ENCODE results near the gene MCC.

Gene MCC

DNA sequence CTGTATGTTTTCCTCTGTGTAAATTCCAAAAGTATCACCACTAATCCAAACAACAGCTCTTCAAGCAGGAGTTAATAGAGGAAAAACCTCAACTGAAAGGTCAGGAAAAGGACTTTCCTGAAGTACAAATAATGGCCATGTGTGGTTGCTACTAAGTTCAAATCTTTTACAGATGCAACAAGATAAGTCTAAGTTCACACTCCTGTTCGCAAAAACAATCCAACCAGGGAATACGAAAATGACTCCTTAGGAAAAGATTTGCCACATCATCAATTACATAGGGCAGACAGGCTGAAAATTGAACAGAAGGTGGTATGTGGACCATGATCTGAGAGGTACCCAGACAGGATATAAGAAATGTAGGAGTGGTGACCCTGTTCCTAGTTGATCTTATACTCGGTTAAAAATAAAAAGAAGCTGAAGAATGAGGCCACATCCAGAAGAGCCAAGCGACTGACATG lies 263.6 kb downstream of the MCC start (continued):
- TF ChIP-seq, protein P1, sequence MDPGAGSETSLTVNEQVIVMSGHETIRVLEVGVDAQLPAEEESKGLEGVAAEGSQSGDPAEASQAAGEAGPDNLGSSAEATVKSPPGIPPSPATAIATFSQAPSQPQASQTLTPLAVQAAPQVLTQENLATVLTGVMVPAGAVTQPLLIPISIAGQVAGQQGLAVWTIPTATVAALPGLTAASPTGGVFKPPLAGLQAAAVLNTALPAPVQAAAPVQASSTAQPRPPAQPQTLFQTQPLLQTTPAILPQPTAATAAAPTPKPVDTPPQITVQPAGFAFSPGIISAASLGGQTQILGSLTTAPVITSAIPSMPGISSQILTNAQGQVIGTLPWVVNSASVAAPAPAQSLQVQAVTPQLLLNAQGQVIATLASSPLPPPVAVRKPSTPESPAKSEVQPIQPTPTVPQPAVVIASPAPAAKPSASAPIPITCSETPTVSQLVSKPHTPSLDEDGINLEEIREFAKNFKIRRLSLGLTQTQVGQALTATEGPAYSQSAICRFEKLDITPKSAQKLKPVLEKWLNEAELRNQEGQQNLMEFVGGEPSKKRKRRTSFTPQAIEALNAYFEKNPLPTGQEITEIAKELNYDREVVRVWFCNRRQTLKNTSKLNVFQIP (CRISPR knock-in tag; IDR thresholded peaks at IDR 0.05; ENCODE audit: borderline replicate concordance, low read depth) = no peak

DNA sequence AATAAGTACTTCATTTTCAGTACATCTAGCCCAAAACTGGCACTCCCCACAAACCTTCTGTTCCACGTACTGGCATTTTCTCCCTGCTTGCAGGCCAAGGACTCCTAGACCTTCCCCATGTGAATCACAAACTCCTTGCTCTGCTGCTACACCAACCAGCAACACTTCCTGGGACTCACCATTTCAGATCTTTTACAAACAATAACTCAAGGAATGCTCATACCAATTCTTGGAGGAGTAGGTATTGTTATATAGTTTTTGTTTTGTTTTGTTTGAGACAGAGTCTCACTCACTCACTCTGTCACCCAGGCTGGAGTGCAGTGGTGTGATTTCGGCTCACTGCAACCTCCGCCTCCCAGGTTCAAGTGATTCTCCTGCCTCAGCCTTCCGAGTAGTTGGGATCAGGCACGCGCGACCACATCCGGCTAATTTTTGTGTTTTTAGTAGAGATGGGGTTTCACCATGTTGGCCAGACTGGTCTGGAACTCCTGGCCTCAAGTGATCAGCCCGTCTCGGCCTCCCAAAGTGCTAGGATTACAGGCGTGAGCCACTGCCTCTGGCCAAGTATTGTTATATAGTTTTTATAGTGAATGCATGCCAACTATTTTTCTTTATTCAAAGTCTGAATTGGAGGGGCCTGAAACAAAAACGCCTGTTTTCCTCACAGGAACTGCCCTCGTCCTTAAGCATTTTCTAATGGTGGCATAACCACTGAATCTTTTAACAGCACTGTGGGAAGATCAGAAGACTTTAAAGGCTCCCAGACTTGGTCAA lies 264.2 kb downstream of the MCC start:
- no peak for TF ChIP-seq ZNF565 (CRISPR knock-in tag; conservative IDR thresholded peaks at IDR 0.05; ENCODE audit: low read depth)
- TF ChIP-seq ZC3H10 (CRISPR knock-in tag; IDR thresholded peaks at IDR 0.05) = no peak
- no peak for TF ChIP-seq ESRRG (CRISPR knock-in tag; IDR thresholded peaks at IDR 0.05)
- no peak for ATAC-seq

DNA sequence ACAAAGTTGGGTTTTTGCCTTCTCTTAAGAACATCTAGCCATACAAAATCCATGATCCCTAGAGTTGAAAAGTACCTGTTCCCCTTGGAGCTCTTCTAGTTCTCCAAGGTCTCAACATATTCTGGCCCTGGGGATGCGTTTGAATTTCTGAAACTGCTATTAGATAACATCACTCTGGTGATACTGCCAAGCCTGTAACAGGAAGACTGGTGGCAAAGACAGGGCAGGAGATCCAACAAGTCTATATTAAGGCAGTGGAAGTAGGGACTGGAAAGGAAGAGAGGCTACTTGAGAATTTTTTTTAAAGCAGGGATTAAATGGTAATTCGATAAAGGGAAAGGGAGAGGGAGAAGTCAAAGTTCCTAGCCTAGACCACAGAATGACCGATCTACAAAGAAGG lies 264.9 kb downstream of the MCC start:
- no peak for ATAC-seq
- no peak for TF ChIP-seq GLIS3 (CRISPR knock-in tag; IDR thresholded peaks at IDR 0.05)
- TF ChIP-seq, protein P1 (CRISPR knock-in tag; IDR thresholded peaks at IDR 0.05; ENCODE audit: borderline replicate concordance, low read depth) = no peak
- no peak for TF ChIP-seq ZFP30 (CRISPR knock-in tag; IDR thresholded peaks at IDR 0.05)
- no peak for TF ChIP-seq PPARA (CRISPR knock-in tag; IDR thresholded peaks at IDR 0.05; ENCODE audit: borderline replicate concordance)
- TF ChIP-seq, protein P2, sequence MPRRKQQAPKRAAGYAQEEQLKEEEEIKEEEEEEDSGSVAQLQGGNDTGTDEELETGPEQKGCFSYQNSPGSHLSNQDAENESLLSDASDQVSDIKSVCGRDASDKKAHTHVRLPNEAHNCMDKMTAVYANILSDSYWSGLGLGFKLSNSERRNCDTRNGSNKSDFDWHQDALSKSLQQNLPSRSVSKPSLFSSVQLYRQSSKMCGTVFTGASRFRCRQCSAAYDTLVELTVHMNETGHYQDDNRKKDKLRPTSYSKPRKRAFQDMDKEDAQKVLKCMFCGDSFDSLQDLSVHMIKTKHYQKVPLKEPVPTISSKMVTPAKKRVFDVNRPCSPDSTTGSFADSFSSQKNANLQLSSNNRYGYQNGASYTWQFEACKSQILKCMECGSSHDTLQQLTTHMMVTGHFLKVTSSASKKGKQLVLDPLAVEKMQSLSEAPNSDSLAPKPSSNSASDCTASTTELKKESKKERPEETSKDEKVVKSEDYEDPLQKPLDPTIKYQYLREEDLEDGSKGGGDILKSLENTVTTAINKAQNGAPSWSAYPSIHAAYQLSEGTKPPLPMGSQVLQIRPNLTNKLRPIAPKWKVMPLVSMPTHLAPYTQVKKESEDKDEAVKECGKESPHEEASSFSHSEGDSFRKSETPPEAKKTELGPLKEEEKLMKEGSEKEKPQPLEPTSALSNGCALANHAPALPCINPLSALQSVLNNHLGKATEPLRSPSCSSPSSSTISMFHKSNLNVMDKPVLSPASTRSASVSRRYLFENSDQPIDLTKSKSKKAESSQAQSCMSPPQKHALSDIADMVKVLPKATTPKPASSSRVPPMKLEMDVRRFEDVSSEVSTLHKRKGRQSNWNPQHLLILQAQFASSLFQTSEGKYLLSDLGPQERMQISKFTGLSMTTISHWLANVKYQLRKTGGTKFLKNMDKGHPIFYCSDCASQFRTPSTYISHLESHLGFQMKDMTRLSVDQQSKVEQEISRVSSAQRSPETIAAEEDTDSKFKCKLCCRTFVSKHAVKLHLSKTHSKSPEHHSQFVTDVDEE (CRISPR knock-in tag; IDR thresholded peaks at IDR 0.05) = no peak
- no peak for TF ChIP-seq ZC3H10 (CRISPR knock-in tag; IDR thresholded peaks at IDR 0.05)
- no peak for TF ChIP-seq ARNTL (CRISPR knock-in tag; IDR thresholded peaks at IDR 0.05; ENCODE audit: borderline replicate concordance, low read depth)
- no peak for TF ChIP-seq SNAI2 (CRISPR knock-in tag; IDR thresholded peaks at IDR 0.05)
- TF ChIP-seq TOX (CRISPR knock-in tag; IDR thresholded peaks at IDR 0.05; ENCODE audit: borderline replicate concordance) = no peak
- TF ChIP-seq ZFP3 (CRISPR knock-in tag; IDR thresholded peaks at IDR 0.05) = no peak

DNA sequence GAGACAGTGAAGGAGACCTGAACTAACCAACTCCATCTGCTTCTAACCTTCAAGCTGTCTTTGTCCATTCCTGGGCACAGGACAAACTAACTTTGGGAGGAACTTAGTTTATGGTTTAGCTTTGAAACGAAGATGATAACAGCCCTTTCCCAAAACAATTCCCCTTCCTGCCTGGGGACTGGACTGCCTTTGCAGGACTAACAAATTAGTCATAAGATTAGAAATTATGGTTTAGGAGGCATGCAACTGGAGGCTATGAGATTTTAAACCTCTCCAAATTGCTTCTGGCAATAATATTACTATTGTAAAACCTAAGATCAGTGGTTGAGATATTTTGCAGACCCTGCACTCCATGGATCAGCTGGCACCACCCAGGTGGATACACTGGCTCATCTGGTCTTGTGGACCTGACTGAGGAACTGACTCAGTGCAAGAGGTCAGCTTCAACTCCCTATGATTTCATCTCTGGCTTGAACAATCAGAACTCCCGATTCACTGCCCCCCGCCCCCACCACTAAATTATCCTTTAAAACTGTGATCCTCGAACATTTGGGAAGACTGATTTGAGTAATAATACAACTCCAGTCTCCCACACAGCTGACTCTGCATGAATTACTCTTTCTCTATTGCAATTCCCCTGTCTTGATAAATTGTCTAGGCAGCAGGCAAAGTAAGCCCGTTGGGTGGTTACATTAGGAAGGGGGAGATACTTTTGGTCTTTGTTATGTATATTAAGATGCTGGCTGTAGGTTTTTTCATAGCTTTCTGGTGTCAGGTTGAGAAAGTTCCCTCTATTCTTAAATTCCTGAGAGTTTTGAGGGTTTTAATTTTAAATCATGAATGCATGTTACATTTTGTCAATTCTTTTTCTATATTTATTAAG lies 266.7 kb downstream of the MCC start:
- TF ChIP-seq, protein P3, sequence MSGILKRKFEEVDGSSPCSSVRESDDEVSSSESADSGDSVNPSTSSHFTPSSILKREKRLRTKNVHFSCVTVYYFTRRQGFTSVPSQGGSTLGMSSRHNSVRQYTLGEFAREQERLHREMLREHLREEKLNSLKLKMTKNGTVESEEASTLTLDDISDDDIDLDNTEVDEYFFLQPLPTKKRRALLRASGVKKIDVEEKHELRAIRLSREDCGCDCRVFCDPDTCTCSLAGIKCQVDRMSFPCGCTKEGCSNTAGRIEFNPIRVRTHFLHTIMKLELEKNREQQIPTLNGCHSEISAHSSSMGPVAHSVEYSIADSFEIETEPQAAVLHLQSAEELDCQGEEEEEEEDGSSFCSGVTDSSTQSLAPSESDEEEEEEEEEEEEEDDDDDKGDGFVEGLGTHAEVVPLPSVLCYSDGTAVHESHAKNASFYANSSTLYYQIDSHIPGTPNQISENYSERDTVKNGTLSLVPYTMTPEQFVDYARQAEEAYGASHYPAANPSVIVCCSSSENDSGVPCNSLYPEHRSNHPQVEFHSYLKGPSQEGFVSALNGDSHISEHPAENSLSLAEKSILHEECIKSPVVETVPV (CRISPR knock-in tag; IDR thresholded peaks at IDR 0.05) = no peak
- TF ChIP-seq, protein P1 (CRISPR knock-in tag; IDR thresholded peaks at IDR 0.05; ENCODE audit: borderline replicate concordance, low read depth) = no peak
- TF ChIP-seq ESRRG (CRISPR knock-in tag; IDR thresholded peaks at IDR 0.05) (no peak), ZC3H10 (CRISPR knock-in tag; IDR thresholded peaks at IDR 0.05) (no peak), ZFP3 (CRISPR knock-in tag; IDR thresholded peaks at IDR 0.05) (no peak), ZFP30 (CRISPR knock-in tag; IDR thresholded peaks at IDR 0.05) (no peak)
- TF ChIP-seq, protein P4, sequence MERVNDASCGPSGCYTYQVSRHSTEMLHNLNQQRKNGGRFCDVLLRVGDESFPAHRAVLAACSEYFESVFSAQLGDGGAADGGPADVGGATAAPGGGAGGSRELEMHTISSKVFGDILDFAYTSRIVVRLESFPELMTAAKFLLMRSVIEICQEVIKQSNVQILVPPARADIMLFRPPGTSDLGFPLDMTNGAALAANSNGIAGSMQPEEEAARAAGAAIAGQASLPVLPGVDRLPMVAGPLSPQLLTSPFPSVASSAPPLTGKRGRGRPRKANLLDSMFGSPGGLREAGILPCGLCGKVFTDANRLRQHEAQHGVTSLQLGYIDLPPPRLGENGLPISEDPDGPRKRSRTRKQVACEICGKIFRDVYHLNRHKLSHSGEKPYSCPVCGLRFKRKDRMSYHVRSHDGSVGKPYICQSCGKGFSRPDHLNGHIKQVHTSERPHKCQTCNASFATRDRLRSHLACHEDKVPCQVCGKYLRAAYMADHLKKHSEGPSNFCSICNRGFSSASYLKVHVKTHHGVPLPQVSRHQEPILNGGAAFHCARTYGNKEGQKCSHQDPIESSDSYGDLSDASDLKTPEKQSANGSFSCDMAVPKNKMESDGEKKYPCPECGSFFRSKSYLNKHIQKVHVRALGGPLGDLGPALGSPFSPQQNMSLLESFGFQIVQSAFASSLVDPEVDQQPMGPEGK (CRISPR knock-in tag; IDR thresholded peaks at IDR 0.05; ENCODE audit: borderline replicate concordance) = no peak
- ATAC-seq = no peak
